HEK293 (cell line): Measurements from ENCODE around the gene SLC4A1AP.

Experiments
- CTCF ChIA-PET: fragments of 350-600 bp; formaldehyde crosslinking; extraction: SDS; loops from one replicate; lab custom pipeline; 2021; ENCODE audit warnings: antibody characterized with exemption; lab: Yijun Ruan, JAX
- POLR2A ChIA-PET: fragments of 300-600 bp; formaldehyde crosslinking; extraction: SDS; loops from one replicate; lab custom pipeline; 2020; ENCODE audit warnings: antibody characterized with exemption, inconsistent platforms; lab: Yijun Ruan, JAX
- H3K27ac ChIP-seq: fragments of 200-500 bp; sonication (Bioruptor generic); 2 replicates; pipeline ENCODE4 v1.5.1; 2014; ENCODE audit warnings: low read depth, low read length, control low read depth, inconsistent platforms; ENCODE audit errors: extremely low read depth
- H3K36me3 ChIP-seq, 2 experiments: fragments of 200-500 bp in 1 of 2; sonication (Bioruptor generic) in 1 of 2; 1 replicate in 1 of 2; 2 replicates in 1 of 2; pipeline ENCODE4 v1.5.1; 2014 to 2017; ENCODE audit warnings: inconsistent platforms in 2 of 2, low read length in 2 of 2; ENCODE audit not compliant: control insufficient read depth in 2 of 2, insufficient read depth in 1 of 2
- H3K4me1 ChIP-seq: fragments of 200-500 bp; sonication (Bioruptor generic); 2 replicates; pipeline ENCODE4 v1.5.1; 2014; ENCODE audit warnings: mild to moderate bottlenecking, low read length, inconsistent platforms; ENCODE audit not compliant: control insufficient read depth, insufficient read depth
- H3K4me3 ChIP-seq: 2 replicates; pipeline ENCODE4 v1.5.1; 2011; ENCODE audit warnings: low read depth, mild to moderate bottlenecking, control low read depth, low read length, moderate library complexity
- H3K9me3 ChIP-seq: fragments of 200-500 bp; sonication (Bioruptor generic); 2 replicates; pipeline ENCODE4 v1.5.1; 2014; ENCODE audit warnings: low read depth, low read length, inconsistent platforms; ENCODE audit not compliant: control insufficient read depth, insufficient read depth
- MZF1 ChIP-seq: fragments of 450-650 bp; formaldehyde crosslinking; IDR thresholded peaks from 2 replicates; pipeline ENCODE4 v1.5.1; 2017; ENCODE audit warnings: missing biosample characterization, missing genetic modification characterization, borderline replicate concordance
- OVOL3 ChIP-seq: fragments of 450-650 bp; formaldehyde crosslinking; IDR thresholded peaks from 2 replicates; pipeline ENCODE4 v1.5.1; 2016; ENCODE audit warnings: missing biosample characterization, missing genetic modification characterization
- SCRT1 ChIP-seq: fragments of 450-650 bp; formaldehyde crosslinking; IDR thresholded peaks from 2 replicates; pipeline ENCODE4 v1.5.1; 2016; ENCODE audit warnings: missing biosample characterization, missing genetic modification characterization, borderline replicate concordance
- YY2 ChIP-seq: fragments of 450-650 bp; formaldehyde crosslinking; IDR thresholded peaks from 2 replicates; pipeline ENCODE4 v1.5.1; 2016; ENCODE audit warnings: missing biosample characterization, missing genetic modification characterization
- ZBTB48 ChIP-seq: fragments of 450-650 bp; formaldehyde crosslinking; IDR thresholded peaks from 2 replicates; pipeline ENCODE4 v1.5.1; 2016; ENCODE audit warnings: missing biosample characterization, missing genetic modification characterization
- ZFP37 ChIP-seq: fragments of 450-650 bp; formaldehyde crosslinking; IDR thresholded peaks from 2 replicates; pipeline ENCODE4 v1.5.1; 2016; ENCODE audit warnings: missing biosample characterization, missing genetic modification characterization
- ZNF10 ChIP-seq: fragments of 450-650 bp; formaldehyde crosslinking; IDR thresholded peaks from 2 replicates; pipeline ENCODE4 v1.5.1; 2017; ENCODE audit warnings: missing biosample characterization, missing genetic modification characterization
- ZNF311 ChIP-seq: fragments of 450-650 bp; formaldehyde crosslinking; IDR thresholded peaks from 2 replicates; pipeline ENCODE4 v1.5.1; 2017; ENCODE audit warnings: missing biosample characterization, missing genetic modification characterization, borderline replicate concordance
- ZNF404 ChIP-seq: fragments of 450-650 bp; formaldehyde crosslinking; IDR thresholded peaks from 2 replicates; pipeline ENCODE4 v1.5.1; 2017; ENCODE audit warnings: missing biosample characterization, missing genetic modification characterization
- ZNF521 ChIP-seq: fragments of 450-650 bp; formaldehyde crosslinking; IDR thresholded peaks from 2 replicates; pipeline ENCODE4 v1.5.1; 2017; ENCODE audit warnings: missing biosample characterization, mild to moderate bottlenecking, missing genetic modification characterization
- ZNF585B ChIP-seq: fragments of 450-650 bp; formaldehyde crosslinking; IDR thresholded peaks from 2 replicates; pipeline ENCODE4 v1.5.1; 2016; ENCODE audit warnings: missing biosample characterization, missing genetic modification characterization
- ZNF610 ChIP-seq: fragments of 450-650 bp; formaldehyde crosslinking; IDR thresholded peaks from 2 replicates; pipeline ENCODE4 v1.5.1; 2016; ENCODE audit warnings: missing biosample characterization, missing genetic modification characterization, borderline replicate concordance
- ZNF626 ChIP-seq: fragments of 450-650 bp; sonication (Bioruptor Pico); formaldehyde crosslinking; IDR thresholded peaks from 2 replicates; pipeline ENCODE4 v1.5.1; 2018; ENCODE audit warnings: missing biosample characterization, missing genetic modification characterization, inconsistent platforms
- ZNF664 ChIP-seq: fragments of 450-650 bp; formaldehyde crosslinking; IDR thresholded peaks from 2 replicates; pipeline ENCODE4 v1.5.1; 2016; ENCODE audit warnings: missing biosample characterization, missing genetic modification characterization
- ZNF677 ChIP-seq: fragments of 450-650 bp; IDR thresholded peaks from 2 replicates; pipeline ENCODE4 v1.5.0; 2018; ENCODE audit warnings: missing biosample characterization, mild to moderate bottlenecking, missing genetic modification characterization, moderate library complexity
- ZNF707 ChIP-seq: fragments of 450-650 bp; formaldehyde crosslinking; IDR thresholded peaks from 2 replicates; pipeline ENCODE4 v1.5.1; 2016; ENCODE audit warnings: missing biosample characterization, missing genetic modification characterization
- ZXDB ChIP-seq: fragments of 450-650 bp; formaldehyde crosslinking; IDR thresholded peaks from 2 replicates; pipeline ENCODE4 v1.5.1; 2016; ENCODE audit warnings: missing biosample characterization, missing genetic modification characterization
- TF ChIP-seq, protein P1 (sequence below): fragments of 450-650 bp; formaldehyde crosslinking; IDR thresholded peaks from 2 replicates; pipeline ENCODE4 v1.5.1; 2016; ENCODE audit warnings: missing biosample characterization, missing genetic modification characterization
- TF ChIP-seq, protein P2 (sequence below): fragments of 450-650 bp; formaldehyde crosslinking; IDR thresholded peaks from 2 replicates; pipeline ENCODE4 v1.5.1; 2016; ENCODE audit warnings: missing biosample characterization, missing genetic modification characterization

Gene SLC4A1AP

GRCh38 chr2:27613985-27614384, 49.7 kb upstream of the SLC4A1AP start:
- TF ChIP-seq ZXDB (tag by site-specific recombination) (no peak), ZNF404 (tag by site-specific recombination) (no peak), ZNF521 (tag by site-specific recombination) (no peak), ZNF610 (no peak), ZBTB48 (tag by site-specific recombination) (no peak), ZNF585B (tag by site-specific recombination) (no peak), ZNF626 (tag by site-specific recombination) (no peak), ZNF311 (tag by site-specific recombination) (no peak), ZNF677 (no peak), ZNF707 (tag by site-specific recombination) (no peak), MZF1 (tag by site-specific recombination) (no peak), ZNF664 (tag by site-specific recombination) (no peak), YY2 (tag by site-specific recombination) (no peak)
- Histone ChIP-seq H3K4me3 (no peak overlapping the region), H3K9me3 (no peaks in the 10 kb centered on the region), H3K4me1 (no peaks in the 10 kb centered on the region), H3K27ac (no peak overlapping the region), H3K36me3 (peaks cover 57 to 64% of the 10 kb centered on the region in 2 experiments)
- POLR2A ChIA-PET = no interaction called here
- CTCF ChIA-PET = no interaction called here

GRCh38 chr2:27615316-27615715, 48.4 kb upstream of the SLC4A1AP start:
- POLR2A ChIA-PET = no interaction called here
- no peaks in the 10 kb centered on the region for H3K4me1 ChIP-seq
- CTCF ChIA-PET = interaction anchor here (0.6 kb wide), 2 partner anchors 137 to 217 kb away, joined by 3 to 4 read pairs; no protein-coding TSS in a partner anchor

GRCh38 chr2:27621524-27621923, 42.2 kb upstream of the SLC4A1AP start:
- no peaks in the 10 kb centered on the region for H3K9me3 ChIP-seq
- no peaks in the 10 kb centered on the region for H3K4me1 ChIP-seq
- no peak overlapping the region for H3K27ac ChIP-seq
- POLR2A ChIA-PET = no interaction called here
- CTCF ChIA-PET = interaction anchor here (1.6 to 1.8 kb wide), 2 partner anchors 11 to 17 kb away, joined by 5 to 9 read pairs; no protein-coding TSS in a partner anchor
- no peak overlapping the region for H3K4me3 ChIP-seq
- TF ChIP-seq, protein P1, sequence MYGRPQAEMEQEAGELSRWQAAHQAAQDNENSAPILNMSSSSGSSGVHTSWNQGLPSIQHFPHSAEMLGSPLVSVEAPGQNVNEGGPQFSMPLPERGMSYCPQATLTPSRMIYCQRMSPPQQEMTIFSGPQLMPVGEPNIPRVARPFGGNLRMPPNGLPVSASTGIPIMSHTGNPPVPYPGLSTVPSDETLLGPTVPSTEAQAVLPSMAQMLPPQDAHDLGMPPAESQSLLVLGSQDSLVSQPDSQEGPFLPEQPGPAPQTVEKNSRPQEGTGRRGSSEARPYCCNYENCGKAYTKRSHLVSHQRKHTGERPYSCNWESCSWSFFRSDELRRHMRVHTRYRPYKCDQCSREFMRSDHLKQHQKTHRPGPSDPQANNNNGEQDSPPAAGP (tag by site-specific recombination) = no peak
- no peak for TF ChIP-seq ZNF10 (tag by site-specific recombination)
- H3K36me3 ChIP-seq = peaks cover 46 to 70% of the 10 kb centered on the region in 2 experiments

More at GRCh38 chr2:27615316-27615715, 48.4 kb upstream of the SLC4A1AP start:
- TF ChIP-seq ZFP37 (tag by site-specific recombination) (no peak), OVOL3 (tag by site-specific recombination) (no peak), SCRT1 (no peak)
- TF ChIP-seq, protein P2, sequence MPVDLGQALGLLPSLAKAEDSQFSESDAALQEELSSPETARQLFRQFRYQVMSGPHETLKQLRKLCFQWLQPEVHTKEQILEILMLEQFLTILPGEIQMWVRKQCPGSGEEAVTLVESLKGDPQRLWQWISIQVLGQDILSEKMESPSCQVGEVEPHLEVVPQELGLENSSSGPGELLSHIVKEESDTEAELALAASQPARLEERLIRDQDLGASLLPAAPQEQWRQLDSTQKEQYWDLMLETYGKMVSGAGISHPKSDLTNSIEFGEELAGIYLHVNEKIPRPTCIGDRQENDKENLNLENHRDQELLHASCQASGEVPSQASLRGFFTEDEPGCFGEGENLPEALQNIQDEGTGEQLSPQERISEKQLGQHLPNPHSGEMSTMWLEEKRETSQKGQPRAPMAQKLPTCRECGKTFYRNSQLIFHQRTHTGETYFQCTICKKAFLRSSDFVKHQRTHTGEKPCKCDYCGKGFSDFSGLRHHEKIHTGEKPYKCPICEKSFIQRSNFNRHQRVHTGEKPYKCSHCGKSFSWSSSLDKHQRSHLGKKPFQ (tag by site-specific recombination) = no peak
- H3K27ac ChIP-seq = no peak overlapping the region
- no peak overlapping the region for H3K4me3 ChIP-seq
- H3K9me3 ChIP-seq = no peaks in the 10 kb centered on the region
- peaks cover 58 to 69% of the 10 kb centered on the region in 2 experiments for H3K36me3 ChIP-seq
